Activated CD4-positive, alpha-beta T cell treated with anti-CD3 and anti-CD28 coated beads for 1 hour (primary cell): ENCODE results near the gene PHKG1.
"Not testable (repeated sequence)": the region's sequence is repeated elsewhere in the genome, so short reads cannot be mapped to it uniquely, and the experiment has no call there.

Experiments used
- DNase-seq: peaks from one replicate; pipeline ENCODE4 v3.0.0-alpha.2; 2020

Gene PHKG1

GRCh38 chr7:56092789-56093531 lies at the start of gene PHKG1:
Gene PHKG1 (minus strand): TSS chr7:56092952. CDS start chr7:56088941, 4,011 bp downstream.
- DNase-seq: no peak

GRCh38 chr7:56131062-56131461 lies 38.3 kb upstream of the PHKG1 start:
- DNase-seq: not testable (repeated sequence)

- DNase-seq: no peak
Observed at GRCh38 chr7:56127241-56127975, 34.7 kb upstream of the PHKG1 start.

- DNase-seq: no peak
Observed at GRCh38 chr7:56125831-56126230, 33.1 kb upstream of the PHKG1 start.

- DNase-seq: no peak
Observed at GRCh38 chr7:56124981-56125380, 32.2 kb upstream of the PHKG1 start.

- DNase-seq: no peak
Observed at GRCh38 chr7:56121440-56121839, 28.7 kb upstream of the PHKG1 start.

- no peak for DNase-seq
Observed at GRCh38 chr7:56115852-56116538, 23.2 kb upstream of the PHKG1 start, which contains the start of gene NUPR2. Gene NUPR2 (minus strand): TSS chr7:56116417. CDS start chr7:56116314, 103 bp downstream.

GRCh38 chr7:56112244-56112643 lies 19.5 kb upstream of the PHKG1 start:
- DNase-seq: not testable (repeated sequence)

- DNase-seq: no peak
Observed at GRCh38 chr7:56110611-56111010, 17.9 kb upstream of the PHKG1 start.

GRCh38 chr7:56107954-56108258 lies 15.2 kb upstream of the PHKG1 start:
- DNase-seq: no peak

GRCh38 chr7:56106108-56107073 lies 13.6 kb upstream of the PHKG1 start, which contains the start of gene CHCHD2:
Gene CHCHD2 (minus strand): TSS chr7:56106476. CDS start chr7:56106413, 63 bp downstream.
- peak; percentile 88 for DNase-seq

GRCh38 chr7:56105508-56105907 lies 12.8 kb upstream of the PHKG1 start:
- no peak for DNase-seq

- DNase-seq: not testable (repeated sequence)
Observed at GRCh38 chr7:56104138-56104537, 11.4 kb upstream of the PHKG1 start.

GRCh38 chr7:56099653-56100052 lies 6.9 kb upstream of the PHKG1 start:
- DNase-seq: no peak

- not testable (repeated sequence) for DNase-seq
Observed at GRCh38 chr7:56098187-56099008, 5.6 kb upstream of the PHKG1 start.

GRCh38 chr7:56097700-56098099 lies 4.9 kb upstream of the PHKG1 start:
- no peak for DNase-seq

GRCh38 chr7:56092388-56092787 lies 364 bp downstream of the PHKG1 start:
- DNase-seq: not testable (repeated sequence)

- DNase-seq: no peak
Observed at GRCh38 chr7:56091591-56091990, 1.2 kb downstream of the PHKG1 start.

GRCh38 chr7:56087445-56087844 lies 5.3 kb downstream of the PHKG1 start:
- DNase-seq: no peak

- no peak for DNase-seq
Observed at GRCh38 chr7:56086761-56087160, 6.0 kb downstream of the PHKG1 start.

GRCh38 chr7:56083150-56083785 lies 9.5 kb downstream of the PHKG1 start:
- no peak for DNase-seq
